Measurements from ENCODE around the gene OSGIN1.

OSGIN1 gene

GRCh38 chr16:83915491-83915890, 37.5 kb upstream of the OSGIN1 start:
- Histone ChIP-seq H3K4me1 (no peaks in the 10 kb centered on the region), H3K36me3 (0 out of 2 replicates have a peak, but pooled peaks cover 2% of the 10 kb centered on the region), H3K9me3 (no peaks in the 10 kb centered on the region), H3K27me3 (no peaks in the 10 kb centered on the region), H3K4me3 (ENCODE audit: low read depth, low read length) (no peak overlapping the region)
- TF ChIP-seq CTCF (IDR thresholded peaks at IDR 0.05; ENCODE audit: low read depth, low read length) = no peak
- DNase-seq = no peak

- 0 out of 2 replicates have a peak, but pooled peaks cover 2% of the 10 kb centered on the region for H3K36me3 ChIP-seq
- no peak overlapping the region for H3K4me3 ChIP-seq (ENCODE audit: low read depth, low read length)
- H3K9me3 ChIP-seq = no peaks in the 10 kb centered on the region; the same call in 1 of the 2 replicates
- TF ChIP-seq CTCF (IDR thresholded peaks at IDR 0.05; ENCODE audit: low read depth, low read length) = no peak
- H3K4me1 ChIP-seq = no peaks in the 10 kb centered on the region
- DNase-seq = no peak
- H3K27me3 ChIP-seq = no peaks in the 10 kb centered on the region
These were observed 35.6 kb upstream of the OSGIN1 start for GRCh38 chr16:83917152-83918120.

- H3K36me3 ChIP-seq = no peaks in the 10 kb centered on the region
- no peak for TF ChIP-seq CTCF (IDR thresholded peaks at IDR 0.05; ENCODE audit: low read depth, low read length)
- no peak for DNase-seq
- H3K4me1 ChIP-seq = no peaks in the 10 kb centered on the region
- no peak overlapping the region for H3K4me3 ChIP-seq (ENCODE audit: low read depth, low read length)
- no peaks in the 10 kb centered on the region for H3K27me3 ChIP-seq
- no peaks in the 10 kb centered on the region; the same call in 1 of the 2 replicates for H3K9me3 ChIP-seq
These were observed 32.0 kb upstream of the OSGIN1 start for GRCh38 chr16:83920894-83921491.

- no peak for DNase-seq
- no peak for TF ChIP-seq CTCF (IDR thresholded peaks at IDR 0.05; ENCODE audit: low read depth, low read length)
- H3K9me3 ChIP-seq = no peaks in the 10 kb centered on the region; the same call in 1 of the 2 replicates
- H3K4me3 ChIP-seq (ENCODE audit: low read depth, low read length) = no peak overlapping the region
- H3K4me1 ChIP-seq = no peaks in the 10 kb centered on the region
- peaks cover 8% of the 10 kb centered on the region; the same call in 1 of the 2 replicates for H3K27me3 ChIP-seq
- no peaks in the 10 kb centered on the region for H3K36me3 ChIP-seq
These were observed 29.3 kb upstream of the OSGIN1 start for GRCh38 chr16:83923581-83924365.

- no peak for TF ChIP-seq CTCF (IDR thresholded peaks at IDR 0.05; ENCODE audit: low read depth, low read length)
- no peak overlapping the region for H3K4me3 ChIP-seq (ENCODE audit: low read depth, low read length)
- no peaks in the 10 kb centered on the region for H3K36me3 ChIP-seq
- DNase-seq = no peak
- H3K9me3 ChIP-seq = no peaks in the 10 kb centered on the region; the same call in 1 of the 2 replicates
- H3K27me3 ChIP-seq = peaks cover 8% of the 10 kb centered on the region; the same call in 1 of the 2 replicates
- no peaks in the 10 kb centered on the region for H3K4me1 ChIP-seq
These were observed 28.4 kb upstream of the OSGIN1 start for GRCh38 chr16:83924686-83925085.

All from BE2C (cell line).